Measurements from ENCODE around the gene MCM10. TPM values are rescaled to one million over a fixed set of nuclear protein-coding genes. Genes with fewer than 3 reads are reported as not detected.

The MCM10 gene
- total and polyA plus RNA-seq, 9 of the 15 experiments (the other 6 are each of a cell fraction or from before 2014, with no cell fraction given) = 10.4 to 68.1 (median 48.0) TPM

GRCh38 chr10:13115832-13116803 lies 45.2 kb upstream of the MCM10 start:
- no peaks in the 10 kb centered on the region for H4K20me1 ChIP-seq (replicated peaks; ENCODE audit: control insufficient read depth, insufficient read depth, low read length)
- H2AFZ ChIP-seq (ENCODE audit: low read depth, low read length) = peak overlapping the region; percentile 75
- no peaks in the 10 kb centered on the region for H3K27me3 ChIP-seq (ENCODE audit: control insufficient read depth in 2 of 2, insufficient read depth in 2 of 2, low read length in 2 of 2)
- H3K4me1 ChIP-seq (replicated peaks in 1 of 2; ENCODE audit: control insufficient read depth in 2 of 2, insufficient read depth in 2 of 2, low read length in 2 of 2) = peaks cover 0 to 25% of the 10 kb centered on the region in 2 experiments; a peak in 3 of 5 replicates
- DNase-seq (ENCODE audit: extremely low read depth in 1 of 4, low spot score in 3 of 4) = peak in 1 of 4 experiments; percentile 41
- peak; percentile 66 for ATAC-seq
- peak overlapping the region; percentile 53 for H3K4me2 ChIP-seq (ENCODE audit: insufficient read depth, low read length)
- H3K27ac ChIP-seq (ENCODE audit: extremely low read depth, low read depth, low read length) = peak overlapping the region; percentile 56; the same call in 2 of the 3 replicates
- no peak overlapping the region for H3K4me3 ChIP-seq
- BruUV-seq (replicated peaks) = no TSS peak
- H3K79me2 ChIP-seq (ENCODE audit: control insufficient read depth, insufficient read depth, low read length) = no peaks in the 10 kb centered on the region
- POLR2A ChIA-PET = interaction anchor here (1.6 kb wide), 1 partner anchor 26 kb away, joined by 4 read pairs; no protein-coding TSS in a partner anchor
- intact Hi-C loops (cut with micrococcal nuclease) = loop anchor here (5.0 kb wide), 1 partner anchor 46 kb away; the partner anchor contains the start of gene MCM10
- no peak overlapping the region for H3K9ac ChIP-seq (ENCODE audit: insufficient read depth in 1 of 2, low read depth in 2 of 2, low read length in 2 of 2)
- WGBS (ENCODE audit: insufficient coverage, low coverage, missing lambda C conversion rate) = 7% methylated on average over 12 of the region's 12 CpGs
- H3K9me1 ChIP-seq (ENCODE audit: control insufficient read depth, insufficient read depth, low read length) = no peaks in the 10 kb centered on the region
- in situ Hi-C loops (cut with MboI) = no loop called here
- FAIRE-seq = peak; percentile 91
- no peaks in the 10 kb centered on the region for H3K9me3 ChIP-seq (replicated peaks; ENCODE audit: control insufficient read depth, insufficient read depth, low read depth, low read length)
- CTCF ChIA-PET (ENCODE audit: low intra/inter-chr PET ratio) = no interaction called here
- no peaks in the 10 kb centered on the region for H3K36me3 ChIP-seq (ENCODE audit: control insufficient read depth, insufficient read depth, low read length)
- TF ChIP-seq ZNF766 (CRISPR knock-in tag; conservative IDR thresholded peaks at IDR 0.05) = no peak
- peak; percentile 28 for TF ChIP-seq NCOR1 (IDR thresholded peaks at IDR 0.05)
- no peak for TF ChIP-seq PPARD (CRISPR knock-in tag; IDR thresholded peaks at IDR 0.05)
- no peak for TF ChIP-seq HNRNPUL1 (IDR thresholded peaks at IDR 0.05; ENCODE audit: low read length)
- no peak for TF ChIP-seq KDM4B (IDR thresholded peaks at IDR 0.05; ENCODE audit: borderline replicate concordance in 2 of 2, low read depth in 1 of 2)
- no peak for TF ChIP-seq U2AF2 (optimal IDR thresholded peaks at IDR 0.05; ENCODE audit: low read depth, low read length)
- TF ChIP-seq CEBPZ (IDR thresholded peaks at IDR 0.05; ENCODE audit: borderline replicate concordance, low read depth, low read length) = no peak
- TF ChIP-seq PTBP1 (IDR thresholded peaks at IDR 0.05; ENCODE audit: low read depth, low read length) = no peak
- no peak for TF ChIP-seq RBM22 (IDR thresholded peaks at IDR 0.05; ENCODE audit: low read depth, low read length, poor library complexity, severe bottlenecking)
- no peak for TF ChIP-seq ZNF23 (CRISPR knock-in tag; IDR thresholded peaks at IDR 0.05)
- no peak for TF ChIP-seq ZNF445 (CRISPR knock-in tag; IDR thresholded peaks at IDR 0.05; ENCODE audit: low read depth)
- peak; percentile 22 for TF ChIP-seq MEIS2 (IDR thresholded peaks at IDR 0.05; ENCODE audit: partially characterized antibody)
- no peak for TF ChIP-seq FOXJ2 (tag; IDR thresholded peaks at IDR 0.05)
- TF ChIP-seq PKNOX1 (IDR thresholded peaks at IDR 0.05) = 0 out of 2 replicates have a peak, but pooled peaks have one; percentile 22
- TF ChIP-seq ELK3 (CRISPR knock-in tag; IDR thresholded peaks at IDR 0.05) = no peak
- no peak for TF ChIP-seq BACH1 (tag; IDR thresholded peaks at IDR 0.05)

All from K562 (cell line).